B cell (primary cell): ENCODE data around the gene ATXN1.

ENCODE experiments used
- CTCF ChIP-seq: fragments of 200-600 bp; IDR thresholded peaks from one replicate; pipeline ENCODE4 v1.8.0; 2022; ENCODE audit warnings: antibody characterized with exemption, mild to moderate bottlenecking
- EZH2 ChIP-seq: IDR thresholded peaks from 2 replicates; pipeline ENCODE4 v1.6.1; 2012; ENCODE audit warnings: borderline replicate concordance, low read depth, mild to moderate bottlenecking, moderate library complexity, low read length; ENCODE audit not compliant: insufficient read depth, poor library complexity, severe bottlenecking

- TF ChIP-seq CTCF (no peak), EZH2 (no peak)
Measured at GRCh38 chr6:16676376-16676775, 84.9 kb downstream of the ATXN1 start.
